GM12874 (cell line): ENCODE data around the gene FGA.

Experiments used
- CTCF ChIP-seq: IDR thresholded peaks from 2 replicates; pipeline ENCODE4 v1.5.1; 2011; ENCODE audit warnings: low read depth, mild to moderate bottlenecking, control low read depth, low read length, moderate library complexity; ENCODE audit not compliant: insufficient read depth

FGA gene

GRCh38 chr4:154593868-154594267, 3.3 kb upstream of the FGA start:
- TF ChIP-seq CTCF = no peak

GRCh38 chr4:154591890-154592289, 1.3 kb upstream of the FGA start:
- no peak for TF ChIP-seq CTCF

- TF ChIP-seq CTCF = no peak
Observed at GRCh38 chr4:154589296-154590197, 995 bp downstream of the FGA start.

- no peak for TF ChIP-seq CTCF
Observed at GRCh38 chr4:154588198-154588597, 2.3 kb downstream of the FGA start.

GRCh38 chr4:154586296-154587033, 4.1 kb downstream of the FGA start:
- no peak for TF ChIP-seq CTCF

GRCh38 chr4:154585369-154586018, 5.0 kb downstream of the FGA start:
- no peak for TF ChIP-seq CTCF

- TF ChIP-seq CTCF = no peak
Observed at GRCh38 chr4:154584259-154584658, 6.3 kb downstream of the FGA start.
